HEK293 (cell line): Measurements from ENCODE around the gene FRMPD4.
A peak's percentile ranks its signal among the peaks of the same experiment; 100 is the strongest.

Experiments used
- CTCF ChIA-PET: fragments of 350-600 bp; formaldehyde crosslinking; extraction: SDS; loops from one replicate; lab custom pipeline; 2021; ENCODE audit warnings: antibody characterized with exemption; lab: Yijun Ruan, JAX
- POLR2A ChIA-PET: fragments of 300-600 bp; formaldehyde crosslinking; extraction: SDS; loops from one replicate; lab custom pipeline; 2020; ENCODE audit warnings: antibody characterized with exemption, inconsistent platforms; lab: Yijun Ruan, JAX
- H3K27ac ChIP-seq: fragments of 200-500 bp; sonication (Bioruptor generic); 2 replicates; pipeline ENCODE4 v1.5.1; 2014; ENCODE audit warnings: low read depth, low read length, control low read depth, inconsistent platforms; ENCODE audit errors: extremely low read depth
- H3K36me3 ChIP-seq, 2 experiments: fragments of 200-500 bp in 1 of 2; sonication (Bioruptor generic) in 1 of 2; 1 replicate in 1 of 2; 2 replicates in 1 of 2; pipeline ENCODE4 v1.5.1; 2014 to 2017; ENCODE audit warnings: inconsistent platforms in 2 of 2, low read length in 2 of 2; ENCODE audit not compliant: control insufficient read depth in 2 of 2, insufficient read depth in 1 of 2
- H3K4me1 ChIP-seq: fragments of 200-500 bp; sonication (Bioruptor generic); 2 replicates; pipeline ENCODE4 v1.5.1; 2014; ENCODE audit warnings: mild to moderate bottlenecking, low read length, inconsistent platforms; ENCODE audit not compliant: control insufficient read depth, insufficient read depth
- H3K4me3 ChIP-seq: 2 replicates; pipeline ENCODE4 v1.5.1; 2011; ENCODE audit warnings: low read depth, mild to moderate bottlenecking, control low read depth, low read length, moderate library complexity
- H3K9me3 ChIP-seq: fragments of 200-500 bp; sonication (Bioruptor generic); 2 replicates; pipeline ENCODE4 v1.5.1; 2014; ENCODE audit warnings: low read depth, low read length, inconsistent platforms; ENCODE audit not compliant: control insufficient read depth, insufficient read depth
- BCL11A ChIP-seq: fragments of 450-650 bp; formaldehyde crosslinking; IDR thresholded peaks from 2 replicates; pipeline ENCODE4 v1.5.1; 2016; ENCODE audit warnings: low read depth, missing biosample characterization, missing genetic modification characterization
- IKZF3 ChIP-seq: fragments of 450-650 bp; IDR thresholded peaks from 2 replicates; pipeline ENCODE4 v1.5.0; 2018; ENCODE audit warnings: missing biosample characterization, mild to moderate bottlenecking, missing genetic modification characterization, moderate library complexity
- SCRT2 ChIP-seq: fragments of 450-650 bp; formaldehyde crosslinking; IDR thresholded peaks from 2 replicates; pipeline ENCODE4 v1.5.1; 2016; ENCODE audit warnings: missing biosample characterization, missing genetic modification characterization
- TRIM28 ChIP-seq: IDR thresholded peaks from 2 replicates; pipeline ENCODE4 v1.6.1; 2011; ENCODE audit warnings: low read length, control low read depth, borderline replicate concordance
- ZBTB17 ChIP-seq: fragments of 450-650 bp; formaldehyde crosslinking; IDR thresholded peaks from 2 replicates; pipeline ENCODE4 v1.5.1; 2016; ENCODE audit warnings: missing biosample characterization, missing genetic modification characterization
- ZEB2 ChIP-seq: fragments of 450-650 bp; formaldehyde crosslinking; IDR thresholded peaks from 2 replicates; pipeline ENCODE4 v1.5.1; 2016; ENCODE audit warnings: missing biosample characterization, missing genetic modification characterization
- ZNF121 ChIP-seq: fragments of 450-650 bp; formaldehyde crosslinking; IDR thresholded peaks from 2 replicates; pipeline ENCODE4 v1.5.1; 2016; ENCODE audit warnings: missing biosample characterization, missing genetic modification characterization
- ZNF274 ChIP-seq, 2 experiments: fragments of 200-500 bp in 1 of 2; fragments of 450-650 bp in 1 of 2; sonication (Bioruptor generic) in 1 of 2; formaldehyde crosslinking in 1 of 2; IDR thresholded peaks; 2 replicates each; pipeline versions ENCODE4 v1.5.1 to v1.6.1; 2014 to 2016; ENCODE audit warnings: borderline replicate concordance in 1 of 2, inconsistent platforms in 1 of 2, low read length in 1 of 2, missing biosample characterization in 1 of 2, missing genetic modification characterization in 1 of 2
- ZNF423 ChIP-seq: fragments of 450-650 bp; formaldehyde crosslinking; IDR thresholded peaks from 2 replicates; pipeline ENCODE4 v1.5.1; 2016; ENCODE audit warnings: missing biosample characterization, missing genetic modification characterization
- ZNF544 ChIP-seq: fragments of 450-650 bp; formaldehyde crosslinking; IDR thresholded peaks from 2 replicates; pipeline ENCODE4 v1.5.0; 2017; ENCODE audit warnings: missing biosample characterization, missing genetic modification characterization
- ZNF561 ChIP-seq: fragments of 450-650 bp; IDR thresholded peaks from 2 replicates; pipeline ENCODE4 v1.5.1; 2018; ENCODE audit warnings: missing biosample characterization, missing genetic modification characterization, borderline replicate concordance
- ZNF585B ChIP-seq: fragments of 450-650 bp; formaldehyde crosslinking; IDR thresholded peaks from 2 replicates; pipeline ENCODE4 v1.5.1; 2016; ENCODE audit warnings: missing biosample characterization, missing genetic modification characterization
- ZNF660 ChIP-seq: fragments of 450-650 bp; IDR thresholded peaks from 2 replicates; pipeline ENCODE4 v1.5.1; 2018; ENCODE audit warnings: missing biosample characterization, mild to moderate bottlenecking, missing genetic modification characterization
- ZNF843 ChIP-seq: fragments of 450-650 bp; formaldehyde crosslinking; IDR thresholded peaks from 2 replicates; pipeline ENCODE4 v1.5.1; 2016; ENCODE audit warnings: missing biosample characterization, missing genetic modification characterization
- ZSCAN16 ChIP-seq: fragments of 450-650 bp; formaldehyde crosslinking; IDR thresholded peaks from 2 replicates; pipeline ENCODE4 v1.5.1; 2016; ENCODE audit warnings: missing biosample characterization, missing genetic modification characterization
- ZSCAN30 ChIP-seq: fragments of 450-650 bp; IDR thresholded peaks from 2 replicates; pipeline ENCODE4 v1.5.1; 2018; ENCODE audit warnings: missing biosample characterization, mild to moderate bottlenecking, missing genetic modification characterization, moderate library complexity
- TF ChIP-seq, protein P1 (sequence below): fragments of 450-650 bp; formaldehyde crosslinking; IDR thresholded peaks from 2 replicates; pipeline ENCODE4 v1.5.1; 2016; ENCODE audit warnings: missing biosample characterization, missing genetic modification characterization
- TF ChIP-seq, protein P2 (sequence below): fragments of 450-650 bp; formaldehyde crosslinking; IDR thresholded peaks from 2 replicates; pipeline ENCODE4 v1.5.1; 2016; ENCODE audit warnings: missing biosample characterization, missing genetic modification characterization, borderline replicate concordance
- TF ChIP-seq, protein P3 (sequence below): fragments of 450-650 bp; formaldehyde crosslinking; IDR thresholded peaks from 2 replicates; pipeline ENCODE4 v1.5.1; 2016; ENCODE audit warnings: missing biosample characterization, missing genetic modification characterization
- TF ChIP-seq, protein P4 (sequence below): fragments of 450-650 bp; formaldehyde crosslinking; IDR thresholded peaks from 2 replicates; pipeline ENCODE4 v1.5.1; 2017; ENCODE audit warnings: missing biosample characterization, missing genetic modification characterization

FRMPD4 gene

DNA sequence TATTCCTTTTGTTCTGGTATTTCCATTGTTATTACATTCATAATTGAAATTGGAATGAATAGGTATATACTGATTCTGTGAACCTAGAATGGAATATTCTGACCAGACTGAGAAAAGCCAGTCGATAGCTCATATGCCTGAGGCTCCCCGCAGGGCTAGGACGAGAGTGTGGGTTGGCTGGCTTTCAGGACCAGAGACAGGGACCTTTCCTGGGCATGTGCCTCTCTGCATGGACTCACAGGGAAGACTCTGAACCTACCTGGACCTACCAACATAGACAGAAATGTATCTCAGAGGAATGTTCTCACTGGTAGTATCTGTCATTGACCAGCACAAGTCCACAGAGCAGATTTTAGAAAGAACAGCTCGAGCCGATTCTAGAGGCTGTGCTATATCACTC is 214.6 kb downstream of the FRMPD4 start:
- Histone ChIP-seq H3K4me1 (no peaks in the 10 kb centered on the region), H3K9me3 (no peaks in the 10 kb centered on the region), H3K4me3 (no peak overlapping the region), H3K36me3 (no peaks in the 10 kb centered on the region), H3K27ac (no peak overlapping the region)
- POLR2A ChIA-PET, result no interaction called here
- TF ChIP-seq ZNF544 (tag by site-specific recombination), result no peak
- TF ChIP-seq, protein P1, sequence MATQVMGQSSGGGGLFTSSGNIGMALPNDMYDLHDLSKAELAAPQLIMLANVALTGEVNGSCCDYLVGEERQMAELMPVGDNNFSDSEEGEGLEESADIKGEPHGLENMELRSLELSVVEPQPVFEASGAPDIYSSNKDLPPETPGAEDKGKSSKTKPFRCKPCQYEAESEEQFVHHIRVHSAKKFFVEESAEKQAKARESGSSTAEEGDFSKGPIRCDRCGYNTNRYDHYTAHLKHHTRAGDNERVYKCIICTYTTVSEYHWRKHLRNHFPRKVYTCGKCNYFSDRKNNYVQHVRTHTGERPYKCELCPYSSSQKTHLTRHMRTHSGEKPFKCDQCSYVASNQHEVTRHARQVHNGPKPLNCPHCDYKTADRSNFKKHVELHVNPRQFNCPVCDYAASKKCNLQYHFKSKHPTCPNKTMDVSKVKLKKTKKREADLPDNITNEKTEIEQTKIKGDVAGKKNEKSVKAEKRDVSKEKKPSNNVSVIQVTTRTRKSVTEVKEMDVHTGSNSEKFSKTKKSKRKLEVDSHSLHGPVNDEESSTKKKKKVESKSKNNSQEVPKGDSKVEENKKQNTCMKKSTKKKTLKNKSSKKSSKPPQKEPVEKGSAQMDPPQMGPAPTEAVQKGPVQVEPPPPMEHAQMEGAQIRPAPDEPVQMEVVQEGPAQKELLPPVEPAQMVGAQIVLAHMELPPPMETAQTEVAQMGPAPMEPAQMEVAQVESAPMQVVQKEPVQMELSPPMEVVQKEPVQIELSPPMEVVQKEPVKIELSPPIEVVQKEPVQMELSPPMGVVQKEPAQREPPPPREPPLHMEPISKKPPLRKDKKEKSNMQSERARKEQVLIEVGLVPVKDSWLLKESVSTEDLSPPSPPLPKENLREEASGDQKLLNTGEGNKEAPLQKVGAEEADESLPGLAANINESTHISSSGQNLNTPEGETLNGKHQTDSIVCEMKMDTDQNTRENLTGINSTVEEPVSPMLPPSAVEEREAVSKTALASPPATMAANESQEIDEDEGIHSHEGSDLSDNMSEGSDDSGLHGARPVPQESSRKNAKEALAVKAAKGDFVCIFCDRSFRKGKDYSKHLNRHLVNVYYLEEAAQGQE (tag by site-specific recombination), result peak; percentile 84
- TF ChIP-seq, protein P2, sequence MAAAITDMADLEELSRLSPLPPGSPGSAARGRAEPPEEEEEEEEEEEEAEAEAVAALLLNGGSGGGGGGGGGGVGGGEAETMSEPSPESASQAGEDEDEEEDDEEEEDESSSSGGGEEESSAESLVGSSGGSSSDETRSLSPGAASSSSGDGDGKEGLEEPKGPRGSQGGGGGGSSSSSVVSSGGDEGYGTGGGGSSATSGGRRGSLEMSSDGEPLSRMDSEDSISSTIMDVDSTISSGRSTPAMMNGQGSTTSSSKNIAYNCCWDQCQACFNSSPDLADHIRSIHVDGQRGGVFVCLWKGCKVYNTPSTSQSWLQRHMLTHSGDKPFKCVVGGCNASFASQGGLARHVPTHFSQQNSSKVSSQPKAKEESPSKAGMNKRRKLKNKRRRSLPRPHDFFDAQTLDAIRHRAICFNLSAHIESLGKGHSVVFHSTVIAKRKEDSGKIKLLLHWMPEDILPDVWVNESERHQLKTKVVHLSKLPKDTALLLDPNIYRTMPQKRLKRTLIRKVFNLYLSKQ (tag by site-specific recombination), result no peak
- CTCF ChIA-PET, result no interaction called here

DNA sequence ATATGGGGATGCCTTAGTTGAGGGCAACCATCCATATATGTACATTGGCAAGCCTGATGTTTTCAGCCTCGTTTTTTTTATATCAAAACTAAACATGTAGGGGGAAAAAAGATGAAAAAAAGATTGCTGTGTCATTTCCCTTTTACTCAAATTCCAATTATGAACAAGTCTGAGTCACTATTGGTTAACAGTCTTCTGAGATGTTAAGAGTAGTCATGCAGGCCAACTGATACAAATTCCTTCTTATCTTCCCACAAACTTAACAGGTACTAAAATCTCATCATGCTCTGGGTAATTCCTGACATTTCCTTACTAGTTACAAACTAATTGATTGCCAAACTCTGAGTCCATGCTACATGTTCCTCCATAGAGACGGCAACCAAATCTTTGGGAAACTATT is 222.1 kb downstream of the FRMPD4 start:
- H3K27ac ChIP-seq, result no peak overlapping the region
- H3K4me1 ChIP-seq, result peaks cover 16% of the 10 kb centered on the region
- no peaks in the 10 kb centered on the region for H3K36me3 ChIP-seq
- CTCF ChIA-PET, result interaction anchor here (0.7 to 1.0 kb wide), 2 partner anchors 10 to 41 kb away, joined by 3 read pairs; no protein-coding TSS in a partner anchor
- POLR2A ChIA-PET, result interaction anchor here (0.6 kb wide), 1 partner anchor 214 kb away, joined by 3 read pairs; no protein-coding TSS in a partner anchor
- H3K4me3 ChIP-seq, result no peak overlapping the region
- TF ChIP-seq ZNF660 (tag by site-specific recombination), result 0 out of 2 replicates have a peak, but pooled peaks have one; percentile 14
- no peak for TF ChIP-seq ZSCAN30 (tag by site-specific recombination)
- TF ChIP-seq, protein P3, sequence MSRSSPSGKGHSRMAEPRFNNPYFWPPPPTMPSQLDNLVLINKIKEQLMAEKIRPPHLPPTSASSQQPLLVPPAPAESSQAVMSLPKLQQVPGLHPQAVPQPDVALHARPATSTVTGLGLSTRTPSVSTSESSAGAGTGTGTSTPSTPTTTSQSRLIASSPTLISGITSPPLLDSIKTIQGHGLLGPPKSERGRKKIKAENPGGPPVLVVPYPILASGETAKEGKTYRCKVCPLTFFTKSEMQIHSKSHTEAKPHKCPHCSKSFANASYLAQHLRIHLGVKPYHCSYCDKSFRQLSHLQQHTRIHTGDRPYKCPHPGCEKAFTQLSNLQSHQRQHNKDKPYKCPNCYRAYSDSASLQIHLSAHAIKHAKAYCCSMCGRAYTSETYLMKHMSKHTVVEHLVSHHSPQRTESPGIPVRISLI (tag by site-specific recombination), result 0 out of 2 replicates have a peak, but pooled peaks have one; percentile 5
- TF ChIP-seq SCRT2 (tag by site-specific recombination), result no peak
- TF ChIP-seq, protein P4, sequence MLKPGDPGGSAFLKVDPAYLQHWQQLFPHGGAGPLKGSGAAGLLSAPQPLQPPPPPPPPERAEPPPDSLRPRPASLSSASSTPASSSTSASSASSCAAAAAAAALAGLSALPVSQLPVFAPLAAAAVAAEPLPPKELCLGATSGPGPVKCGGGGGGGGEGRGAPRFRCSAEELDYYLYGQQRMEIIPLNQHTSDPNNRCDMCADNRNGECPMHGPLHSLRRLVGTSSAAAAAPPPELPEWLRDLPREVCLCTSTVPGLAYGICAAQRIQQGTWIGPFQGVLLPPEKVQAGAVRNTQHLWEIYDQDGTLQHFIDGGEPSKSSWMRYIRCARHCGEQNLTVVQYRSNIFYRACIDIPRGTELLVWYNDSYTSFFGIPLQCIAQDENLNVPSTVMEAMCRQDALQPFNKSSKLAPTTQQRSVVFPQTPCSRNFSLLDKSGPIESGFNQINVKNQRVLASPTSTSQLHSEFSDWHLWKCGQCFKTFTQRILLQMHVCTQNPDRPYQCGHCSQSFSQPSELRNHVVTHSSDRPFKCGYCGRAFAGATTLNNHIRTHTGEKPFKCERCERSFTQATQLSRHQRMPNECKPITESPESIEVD (tag by site-specific recombination), result 0 out of 2 replicates have a peak, but pooled peaks have one; percentile 22
- H3K9me3 ChIP-seq, result no peaks in the 10 kb centered on the region

DNA sequence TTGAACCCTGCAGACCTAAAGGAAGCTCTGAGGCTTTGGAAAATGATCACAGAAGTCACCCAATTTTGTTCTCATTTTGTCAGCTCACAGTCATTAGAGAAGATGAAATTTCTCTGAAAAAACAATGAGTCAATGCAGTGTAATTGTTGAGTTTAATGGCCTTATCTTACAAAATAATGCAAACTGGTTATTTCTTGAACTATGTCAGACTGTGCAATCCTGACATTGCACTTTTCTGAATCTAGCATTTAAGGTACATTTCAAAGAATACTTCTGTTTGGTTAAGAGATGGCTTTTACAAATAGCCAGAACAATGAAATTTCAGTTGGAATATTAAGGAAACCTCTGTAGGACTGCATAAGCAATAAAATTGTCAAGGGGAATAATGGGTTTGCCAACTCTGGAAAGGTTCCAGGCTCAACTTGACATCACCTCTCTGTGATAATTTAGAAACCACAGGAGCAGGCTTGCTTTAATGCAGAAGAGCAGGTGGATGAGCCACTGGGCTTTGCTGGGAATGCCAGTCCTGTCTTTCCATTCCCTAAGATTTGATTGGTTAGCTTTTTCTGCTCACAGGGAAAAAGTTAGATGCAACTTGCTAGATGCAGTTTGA is 222.8 kb downstream of the FRMPD4 start:
- CTCF ChIA-PET, result no interaction called here
- POLR2A ChIA-PET, result interaction anchor here (0.6 kb wide), 1 partner anchor 215 kb away, joined by 3 read pairs; no protein-coding TSS in a partner anchor
- Histone ChIP-seq H3K36me3 (no peaks in the 10 kb centered on the region), H3K4me1 (peaks cover 16% of the 10 kb centered on the region), H3K27ac (no peak overlapping the region), H3K4me3 (no peak overlapping the region), H3K9me3 (no peaks in the 10 kb centered on the region)
- TF ChIP-seq ZNF274 (IDR thresholded peaks at IDR 0.05; ENCODE audit: low read length) (no peak), ZNF274 (tag by site-specific recombination; IDR thresholded peaks at IDR 0.05; ENCODE audit: borderline replicate concordance) (no peak), IKZF3 (peak; percentile 56; the same call in 1 of the 2 replicates), BCL11A (tag by site-specific recombination) (0 out of 2 replicates have a peak, but pooled peaks have one; percentile 45), ZBTB17 (tag by site-specific recombination) (peak; percentile 37; the same call in 1 of the 2 replicates), ZNF121 (no peak), ZNF843 (peak; percentile 68), ZNF585B (tag by site-specific recombination) (no peak), TRIM28 (no peak), ZNF423 (tag by site-specific recombination) (no peak), ZSCAN16 (tag by site-specific recombination) (no peak), ZNF561 (tag by site-specific recombination) (no peak), ZEB2 (tag by site-specific recombination) (no peak)
- TF ChIP-seq, protein P4 (tag by site-specific recombination), result peak; percentile 89
